Measurements from ENCODE around the gene GADD45B.

DNA sequence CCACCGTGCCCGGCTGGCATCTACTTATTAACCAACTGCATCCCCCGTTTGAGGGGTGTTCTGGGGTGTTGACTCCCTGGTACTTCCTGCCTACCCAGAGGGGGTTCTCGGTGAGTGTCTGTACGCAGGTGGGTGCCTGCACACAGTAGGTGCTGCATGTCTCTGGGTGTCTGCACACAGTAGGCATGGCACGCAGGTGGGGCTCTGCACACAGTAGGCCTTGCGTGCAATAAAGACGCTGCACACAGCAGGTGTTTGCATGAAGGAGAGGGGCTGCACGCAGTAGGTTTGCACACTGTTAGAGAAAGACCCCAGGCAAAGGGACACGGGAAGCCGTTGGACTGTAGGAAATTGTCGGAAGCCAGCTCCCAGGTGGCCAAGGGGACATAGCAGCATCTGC, 11.2 kb downstream of the GADD45B start:
- TF ChIP-seq, protein P1, sequence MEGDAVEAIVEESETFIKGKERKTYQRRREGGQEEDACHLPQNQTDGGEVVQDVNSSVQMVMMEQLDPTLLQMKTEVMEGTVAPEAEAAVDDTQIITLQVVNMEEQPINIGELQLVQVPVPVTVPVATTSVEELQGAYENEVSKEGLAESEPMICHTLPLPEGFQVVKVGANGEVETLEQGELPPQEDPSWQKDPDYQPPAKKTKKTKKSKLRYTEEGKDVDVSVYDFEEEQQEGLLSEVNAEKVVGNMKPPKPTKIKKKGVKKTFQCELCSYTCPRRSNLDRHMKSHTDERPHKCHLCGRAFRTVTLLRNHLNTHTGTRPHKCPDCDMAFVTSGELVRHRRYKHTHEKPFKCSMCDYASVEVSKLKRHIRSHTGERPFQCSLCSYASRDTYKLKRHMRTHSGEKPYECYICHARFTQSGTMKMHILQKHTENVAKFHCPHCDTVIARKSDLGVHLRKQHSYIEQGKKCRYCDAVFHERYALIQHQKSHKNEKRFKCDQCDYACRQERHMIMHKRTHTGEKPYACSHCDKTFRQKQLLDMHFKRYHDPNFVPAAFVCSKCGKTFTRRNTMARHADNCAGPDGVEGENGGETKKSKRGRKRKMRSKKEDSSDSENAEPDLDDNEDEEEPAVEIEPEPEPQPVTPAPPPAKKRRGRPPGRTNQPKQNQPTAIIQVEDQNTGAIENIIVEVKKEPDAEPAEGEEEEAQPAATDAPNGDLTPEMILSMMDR (IDR thresholded peaks at IDR 0.05) = no peak
- no peak for TF ChIP-seq POLR2AphosphoS5 (IDR thresholded peaks at IDR 0.05)
